Adrenal gland (tissue), 12 donors: ENCODE data around the gene THSD7A. TPM values are rescaled to one million over a fixed set of nuclear protein-coding genes. Genes with fewer than 3 reads are reported as not detected.
A peak's percentile ranks its signal among the peaks of the same experiment; 100 is the strongest.

Experiments
- DNase-seq, 7 donors: peaks; one replicate each; pipeline ENCODE4 v3.0.0-alpha.2; 2019 to 2020
- H3K27ac ChIP-seq, 5 donors: fragments of 200-600 bp; sonication (generic) in 4 of 5; 1 replicate in 3 of 5; 2 replicates in 2 of 5; pipeline versions ENCODE4 v1.5.1 to v1.8.0; 2016 to 2020; ENCODE audit warnings: mild to moderate bottlenecking in 1 of 5
- H3K27me3 ChIP-seq: fragments of 200-600 bp; 2 replicates; pipeline ENCODE4 v1.8.0; 2021
- H3K36me3 ChIP-seq, 2 donors: fragments of 200-600 bp; replicated peaks in 1 of 2; 1 replicate in 1 of 2; 2 replicates in 1 of 2; pipeline versions ENCODE4 v1.5.1 to v1.8.0; 2018 to 2022
- H3K4me1 ChIP-seq, 2 donors: fragments of 200-600 bp; replicated peaks in 1 of 2; 1 replicate in 1 of 2; 2 replicates in 1 of 2; pipeline versions ENCODE4 v1.5.1 to v1.8.0; 2018 to 2021
- H3K4me3 ChIP-seq, 4 donors: fragments of 200-600 bp; sonication (generic) in 3 of 4; one replicate each; pipeline ENCODE4 v1.5.1; 2016 to 2018
- H3K9me3 ChIP-seq, 3 donors: fragments of 200-600 bp; sonication (generic) in 1 of 3; replicated peaks in 1 of 3; 1 replicate in 2 of 3; 2 replicates in 1 of 3; pipeline versions ENCODE4 v1.5.1 to v1.8.0; 2016 to 2021
- POLR2A ChIP-seq, 2 donors: fragments of 450-650 bp; IDR thresholded peaks; one replicate each; pipeline ENCODE4 v1.6.1; 2017; ENCODE audit warnings: antibody characterized with exemption in 2 of 2, mild to moderate bottlenecking in 2 of 2, moderate library complexity in 1 of 2
- whole genome bisulfite sequencing, 4 donors: extraction: QIAGEN DNeasy Blood & Tissue Kit in 2 of 4; methylation state at CpG; one replicate each; pipeline versions ENCODE4 v1.1.5 to v1.1.7; 2013 to 2017; 5-methylcytosine and 5-hydroxymethylcytosine counted together
- intact Hi-C, 2 donors: fragments of 100-400 bp; cut with DNase I; formaldehyde crosslinking; loops; one replicate each; pipeline versions ENCODE4 v1.14.1 to v1.15.0; 2022 to 2023
- polyA plus RNA-seq, 3 donors: library from polyadenylated mRNA; stranded (reverse); fragments of 200-250 nt in 2 of 3; fragments of 350-450 nt in 1 of 3; fragmentation: Illumina TruSeq in 1 of 3; extraction: RNeasy Lipid Tissue Mini Kit (QIAGEN cat#74804) in 1 of 3; gene quantifications; one replicate each; pipeline ENCODE4 v1.2.3, GENCODE V29; 2013 to 2014
- total RNA-seq, 9 donors: library from RNA; depleted of rRNA in 4 of 9; stranded (reverse); fragments of >200 nt in 4 of 9; fragments of 120-200 nt in 1 of 9; fragmentation: NEBNext Ultra II Directional in 1 of 9; extraction: Animal tissue kit (Norgen Biotek cat#: 25700) in 1 of 9; gene quantifications; one replicate each; pipeline versions ENCODE4 v1.1.0 to v1.2.4, GENCODE V29; 2013 to 2023
- TF ChIP-seq, protein P1 (sequence below), 6 experiments: fragments of 450-650 bp in 4 of 6; fragments of 200-600 bp in 2 of 6; sonication (generic) in 1 of 6; IDR thresholded peaks; 1 replicate in 5 of 6; 2 replicates in 1 of 6; pipeline versions ENCODE4 v1.5.1 to v1.8.0; 2016 to 2021; ENCODE audit warnings: antibody characterized with exemption in 6 of 6, mild to moderate bottlenecking in 2 of 6, moderate library complexity in 1 of 6
- donor health status: healthy with polysubstance abuse.
- donor health status: Bipolar disorder and iron deficiency.
- donor health status: DM: yes; HTN: yes; CAD: no.
- donor health status: DM: no; HTN: no; CAD: no.
- donor health status: DM: no; HTN: no; CAD: no.
- donor health status: DM: yes; HTN: yes; CAD: no.

The THSD7A gene
- total and polyA plus RNA-seq, 12 donors: 0.74 to 18.4 (median 4.8) TPM

DNA sequence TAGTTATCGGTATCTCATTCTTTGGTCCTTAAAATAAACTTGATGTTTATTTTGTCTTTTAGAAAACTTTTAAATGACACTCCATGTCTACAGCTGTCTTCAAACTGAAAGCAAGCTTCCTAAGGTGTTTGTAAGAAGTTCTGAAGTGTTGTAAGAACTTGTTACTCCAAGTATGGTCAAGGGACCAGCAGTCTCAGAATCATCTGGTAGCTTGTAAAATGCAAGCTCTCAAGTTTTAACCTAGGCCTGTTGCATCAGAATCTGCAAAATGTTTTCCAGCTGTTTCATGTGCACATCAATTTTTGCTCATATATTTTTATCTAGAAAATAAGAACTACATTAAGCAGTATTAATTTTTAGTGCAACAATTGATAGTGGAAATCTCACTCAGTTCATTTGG, 104.1 kb downstream of the THSD7A start:
- Histone ChIP-seq H3K4me1 (no peaks in the 10 kb centered on the region), H3K27me3 (no peaks in the 10 kb centered on the region), H3K36me3 (no peaks in the 10 kb centered on the region), H3K27ac (no peak overlapping the region), H3K4me3 (no peak overlapping the region), H3K9me3 (no peaks in the 10 kb centered on the region)
- TF ChIP-seq POLR2A (IDR thresholded peaks at IDR 0.05): no peak
- TF ChIP-seq, protein P1, sequence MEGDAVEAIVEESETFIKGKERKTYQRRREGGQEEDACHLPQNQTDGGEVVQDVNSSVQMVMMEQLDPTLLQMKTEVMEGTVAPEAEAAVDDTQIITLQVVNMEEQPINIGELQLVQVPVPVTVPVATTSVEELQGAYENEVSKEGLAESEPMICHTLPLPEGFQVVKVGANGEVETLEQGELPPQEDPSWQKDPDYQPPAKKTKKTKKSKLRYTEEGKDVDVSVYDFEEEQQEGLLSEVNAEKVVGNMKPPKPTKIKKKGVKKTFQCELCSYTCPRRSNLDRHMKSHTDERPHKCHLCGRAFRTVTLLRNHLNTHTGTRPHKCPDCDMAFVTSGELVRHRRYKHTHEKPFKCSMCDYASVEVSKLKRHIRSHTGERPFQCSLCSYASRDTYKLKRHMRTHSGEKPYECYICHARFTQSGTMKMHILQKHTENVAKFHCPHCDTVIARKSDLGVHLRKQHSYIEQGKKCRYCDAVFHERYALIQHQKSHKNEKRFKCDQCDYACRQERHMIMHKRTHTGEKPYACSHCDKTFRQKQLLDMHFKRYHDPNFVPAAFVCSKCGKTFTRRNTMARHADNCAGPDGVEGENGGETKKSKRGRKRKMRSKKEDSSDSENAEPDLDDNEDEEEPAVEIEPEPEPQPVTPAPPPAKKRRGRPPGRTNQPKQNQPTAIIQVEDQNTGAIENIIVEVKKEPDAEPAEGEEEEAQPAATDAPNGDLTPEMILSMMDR (IDR thresholded peaks at IDR 0.05): no peak
- intact Hi-C loops: no loop called here
- no peak for DNase-seq
- 92 to 100% (median 95%) methylated on average over 1 of the region's 1 CpG for WGBS, 4 donors

GRCh38 chr7:11726794-11727155, 105.2 kb downstream of the THSD7A start:
- DNase-seq: no peak
- no peaks in the 10 kb centered on the region for H3K4me1 ChIP-seq
- no peak overlapping the region for H3K27ac ChIP-seq
- 77 to 88% (median 82%) methylated on average over 6 of the region's 6 CpGs for WGBS, 4 donors
- H3K27me3 ChIP-seq: no peaks in the 10 kb centered on the region
- TF ChIP-seq, protein P1 (IDR thresholded peaks at IDR 0.05): no peak
- TF ChIP-seq POLR2A (IDR thresholded peaks at IDR 0.05): no peak
- no peaks in the 10 kb centered on the region for H3K36me3 ChIP-seq
- H3K9me3 ChIP-seq: no peaks in the 10 kb centered on the region
- intact Hi-C loops: no loop called here
- no peak overlapping the region for H3K4me3 ChIP-seq

DNA sequence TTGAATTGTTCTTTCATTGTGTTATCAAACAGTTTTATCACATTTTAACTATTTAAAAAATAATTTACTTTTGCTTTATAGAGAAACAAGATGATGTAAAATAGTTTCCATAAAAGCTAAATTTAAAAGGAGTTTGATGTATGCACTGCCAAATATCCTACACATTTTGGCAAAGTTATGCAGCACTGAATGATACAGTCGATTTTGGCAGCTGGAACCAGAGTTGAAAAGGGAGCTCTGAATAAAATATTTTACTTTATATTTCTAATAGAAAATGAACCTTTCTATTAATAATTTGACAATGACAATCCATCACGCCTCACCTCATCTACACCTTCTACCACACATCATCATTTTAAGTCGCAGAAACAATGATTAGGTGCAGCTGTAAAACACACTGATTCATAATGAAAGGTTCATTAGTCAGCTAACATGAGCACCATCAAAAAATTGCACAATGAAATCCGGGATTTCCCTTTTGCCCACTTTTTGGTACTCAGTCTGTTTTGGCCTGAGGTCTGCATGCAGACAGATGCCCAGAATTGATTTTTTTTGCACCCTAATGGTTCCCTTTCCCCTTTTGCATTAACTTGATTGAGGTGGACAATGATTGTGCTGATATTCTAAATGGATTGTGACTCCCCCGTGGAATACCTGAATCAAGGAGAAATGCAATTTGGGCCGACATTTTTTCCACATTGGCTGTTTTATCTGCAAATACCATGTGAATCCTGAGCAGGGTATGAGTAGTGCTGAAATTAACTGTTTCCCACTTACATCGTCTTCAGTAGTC, 105.8 kb downstream of the THSD7A start:
- Histone ChIP-seq H3K4me3 (no peak overlapping the region), H3K36me3 (no peaks in the 10 kb centered on the region), H3K4me1 (no peaks in the 10 kb centered on the region), H3K27me3 (no peaks in the 10 kb centered on the region), H3K27ac (no peak overlapping the region), H3K9me3 (no peaks in the 10 kb centered on the region)
- DNase-seq: no peak
- intact Hi-C loops: no loop called here
- WGBS, 4 donors: 78 to 88% (median 80%) methylated on average over 7 of the region's 7 CpGs
- TF ChIP-seq, protein P1 (IDR thresholded peaks at IDR 0.05): no peak
- TF ChIP-seq POLR2A (IDR thresholded peaks at IDR 0.05): no peak

DNA sequence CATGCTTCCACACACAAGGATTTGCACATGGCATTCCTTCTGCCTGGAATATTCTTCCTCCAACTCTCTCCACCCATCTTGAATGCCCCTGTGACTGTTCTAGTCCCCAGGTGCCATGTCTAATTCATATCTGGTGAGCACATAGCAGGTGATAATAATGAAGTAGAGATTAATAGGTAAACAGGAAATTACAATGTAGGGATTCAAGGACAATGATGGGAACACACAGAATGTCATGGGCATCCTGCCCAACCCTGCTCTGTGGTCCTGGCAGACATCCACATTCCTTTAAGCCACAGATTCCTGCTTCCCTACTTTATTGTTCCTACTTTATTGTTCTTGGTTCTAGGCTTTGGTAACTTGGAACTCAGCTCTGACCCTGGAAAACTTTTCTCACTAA, 115.8 kb downstream of the THSD7A start:
- no peaks in the 10 kb centered on the region for H3K36me3 ChIP-seq
- peak in 4 of 7 donors; percentile 41 to 74 (median 47) for DNase-seq
- H3K27me3 ChIP-seq: no peaks in the 10 kb centered on the region
- no peak overlapping the region for H3K27ac ChIP-seq
- H3K4me3 ChIP-seq: no peak overlapping the region
- intact Hi-C loops: no loop called here
- no peaks in the 10 kb centered on the region for H3K9me3 ChIP-seq
- H3K4me1 ChIP-seq: no peaks in the 10 kb centered on the region
- TF ChIP-seq, protein P1 (IDR thresholded peaks at IDR 0.05): no peak
- no peak for TF ChIP-seq POLR2A (IDR thresholded peaks at IDR 0.05)
